ENCODE data around the gene DDX54.

DDX54 gene

DNA sequence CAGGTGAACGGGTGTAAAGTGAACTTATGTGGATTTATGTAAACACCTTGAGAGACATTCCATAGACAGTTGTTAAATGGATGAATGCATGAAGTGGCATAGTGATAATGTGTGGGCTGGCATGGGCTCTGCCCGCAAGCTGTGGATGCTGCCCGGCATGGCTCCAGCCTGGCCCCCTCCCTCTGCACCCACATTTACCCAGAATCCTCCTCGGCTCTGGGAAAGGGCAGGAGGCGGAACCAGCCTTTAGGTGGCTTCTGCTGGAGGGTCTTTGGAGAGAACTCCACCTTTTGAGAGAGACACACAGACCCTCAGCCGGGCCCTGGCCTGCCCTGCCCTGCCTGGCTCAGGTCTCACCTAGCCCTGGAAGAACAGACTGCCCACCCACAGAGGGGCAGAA, 68.4 kb downstream of the DDX54 start:
- no peak for DNase-seq (ENCODE audit: low spot score)
- in situ Hi-C loops (cut with MboI; ENCODE audit: low sequenced_read_pairs, unreplicated experiment): no loop called here
- TF ChIP-seq, protein P1, sequence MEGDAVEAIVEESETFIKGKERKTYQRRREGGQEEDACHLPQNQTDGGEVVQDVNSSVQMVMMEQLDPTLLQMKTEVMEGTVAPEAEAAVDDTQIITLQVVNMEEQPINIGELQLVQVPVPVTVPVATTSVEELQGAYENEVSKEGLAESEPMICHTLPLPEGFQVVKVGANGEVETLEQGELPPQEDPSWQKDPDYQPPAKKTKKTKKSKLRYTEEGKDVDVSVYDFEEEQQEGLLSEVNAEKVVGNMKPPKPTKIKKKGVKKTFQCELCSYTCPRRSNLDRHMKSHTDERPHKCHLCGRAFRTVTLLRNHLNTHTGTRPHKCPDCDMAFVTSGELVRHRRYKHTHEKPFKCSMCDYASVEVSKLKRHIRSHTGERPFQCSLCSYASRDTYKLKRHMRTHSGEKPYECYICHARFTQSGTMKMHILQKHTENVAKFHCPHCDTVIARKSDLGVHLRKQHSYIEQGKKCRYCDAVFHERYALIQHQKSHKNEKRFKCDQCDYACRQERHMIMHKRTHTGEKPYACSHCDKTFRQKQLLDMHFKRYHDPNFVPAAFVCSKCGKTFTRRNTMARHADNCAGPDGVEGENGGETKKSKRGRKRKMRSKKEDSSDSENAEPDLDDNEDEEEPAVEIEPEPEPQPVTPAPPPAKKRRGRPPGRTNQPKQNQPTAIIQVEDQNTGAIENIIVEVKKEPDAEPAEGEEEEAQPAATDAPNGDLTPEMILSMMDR (IDR thresholded peaks at IDR 0.05; ENCODE audit: borderline replicate concordance, control extremely low read depth, extremely low read depth, insufficient read depth, missing control alignments): no peak

DNA sequence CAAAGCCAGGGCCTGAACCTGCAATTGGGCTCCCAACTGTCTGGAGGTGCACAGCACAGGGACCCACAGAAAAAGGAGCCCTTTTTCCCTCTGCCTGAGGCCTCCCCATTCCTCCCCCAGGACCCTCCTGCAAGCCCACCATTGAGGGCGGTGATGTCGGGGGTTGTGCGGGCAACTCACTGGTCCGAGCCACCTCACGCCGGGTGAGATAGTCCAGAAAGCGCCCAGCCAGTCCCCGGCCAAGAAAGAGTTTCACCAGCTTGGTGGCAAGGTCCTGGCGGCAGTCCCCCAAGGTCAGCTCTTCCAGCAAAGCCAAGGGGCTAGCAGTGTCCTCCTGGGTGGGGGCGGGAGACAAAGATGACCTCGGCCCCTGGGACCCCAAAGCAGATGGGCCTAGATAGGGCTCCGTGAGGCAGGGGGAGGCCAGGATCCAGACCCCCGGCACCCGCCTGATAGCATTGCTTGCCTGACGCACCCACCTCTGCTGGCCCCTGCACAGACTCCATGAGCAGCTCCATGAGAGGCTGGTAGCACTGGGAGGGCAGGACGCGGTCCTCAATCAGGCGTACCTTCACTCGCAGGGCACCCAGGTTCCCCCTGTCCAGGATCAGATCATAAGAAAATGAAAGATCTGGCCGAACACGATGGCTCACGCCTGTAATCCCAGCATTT, 69.7 kb downstream of the DDX54 start:
- no peak for DNase-seq (ENCODE audit: low spot score)
- in situ Hi-C loops (cut with MboI; ENCODE audit: low sequenced_read_pairs, unreplicated experiment): no loop called here

DNA sequence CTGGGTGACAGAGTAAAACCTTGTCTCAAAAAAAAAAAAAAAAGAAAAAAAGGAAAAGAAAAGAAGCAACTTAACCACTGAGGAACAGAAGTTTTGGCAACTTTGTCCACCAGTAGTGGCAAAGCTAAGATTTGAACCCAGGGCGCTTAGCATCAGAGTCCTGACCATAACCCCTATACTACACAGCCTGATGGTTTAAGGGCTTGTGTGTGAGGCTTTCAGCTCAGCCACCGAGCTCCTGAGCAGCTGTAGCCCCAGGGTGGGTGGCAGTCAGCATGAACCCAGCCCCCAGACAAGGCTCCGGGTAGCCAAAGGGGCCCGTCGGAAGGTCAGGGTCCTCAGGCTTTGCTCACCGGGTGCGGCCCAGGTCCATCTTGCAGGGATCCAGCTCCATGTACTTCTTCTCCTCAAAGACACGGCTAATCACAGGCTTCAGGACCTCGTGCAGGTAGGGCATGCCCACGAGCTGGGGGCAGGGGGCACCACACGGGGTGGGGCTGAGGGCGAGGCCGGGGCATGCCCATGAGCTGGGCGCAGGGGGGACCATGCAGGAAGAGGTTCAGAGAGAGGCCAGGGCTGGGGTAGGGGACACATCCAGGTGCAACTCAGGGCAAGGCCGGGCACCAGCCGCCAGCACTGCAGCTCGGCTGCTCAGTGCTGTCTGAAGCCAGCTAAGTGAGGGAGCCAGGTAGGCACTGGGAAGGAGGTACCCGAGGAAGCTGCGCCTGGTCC, 70.7 kb downstream of the DDX54 start:
- in situ Hi-C loops (cut with MboI; ENCODE audit: low sequenced_read_pairs, unreplicated experiment): no loop called here
- TF ChIP-seq, protein P1 (IDR thresholded peaks at IDR 0.05; ENCODE audit: borderline replicate concordance, control extremely low read depth, extremely low read depth, insufficient read depth, missing control alignments): no peak
- DNase-seq (ENCODE audit: low spot score): no peak

More for the DNA sequence above, 69.7 kb downstream of the DDX54 start:
- TF ChIP-seq, protein P1 (IDR thresholded peaks at IDR 0.05; ENCODE audit: borderline replicate concordance, control extremely low read depth, extremely low read depth, insufficient read depth, missing control alignments): no peak

DNA sequence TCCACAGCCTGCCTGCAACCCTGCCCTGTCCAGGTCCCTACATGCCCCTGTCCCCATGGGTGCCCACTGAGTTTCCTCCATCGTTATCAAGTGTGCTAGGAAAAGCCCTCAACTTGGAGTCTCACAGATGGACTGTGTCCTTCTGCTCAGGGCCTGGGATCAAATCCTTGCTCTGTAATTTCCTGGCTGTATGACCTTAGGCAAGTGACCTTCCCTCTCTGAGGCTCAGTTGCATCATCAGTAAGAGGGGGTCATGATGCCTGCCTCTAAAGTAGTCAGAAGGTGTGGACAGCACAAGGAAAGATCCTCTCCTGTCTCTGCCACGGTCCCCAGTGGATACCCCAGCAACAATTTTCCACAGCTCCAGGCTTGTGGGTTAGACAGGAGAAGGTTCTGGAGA, 71.9 kb downstream of the DDX54 start:
- in situ Hi-C loops (cut with MboI; ENCODE audit: low sequenced_read_pairs, unreplicated experiment): no loop called here
- TF ChIP-seq, protein P1 (IDR thresholded peaks at IDR 0.05; ENCODE audit: borderline replicate concordance, control extremely low read depth, extremely low read depth, insufficient read depth, missing control alignments): no peak
- no peak for DNase-seq (ENCODE audit: low spot score)

DNA sequence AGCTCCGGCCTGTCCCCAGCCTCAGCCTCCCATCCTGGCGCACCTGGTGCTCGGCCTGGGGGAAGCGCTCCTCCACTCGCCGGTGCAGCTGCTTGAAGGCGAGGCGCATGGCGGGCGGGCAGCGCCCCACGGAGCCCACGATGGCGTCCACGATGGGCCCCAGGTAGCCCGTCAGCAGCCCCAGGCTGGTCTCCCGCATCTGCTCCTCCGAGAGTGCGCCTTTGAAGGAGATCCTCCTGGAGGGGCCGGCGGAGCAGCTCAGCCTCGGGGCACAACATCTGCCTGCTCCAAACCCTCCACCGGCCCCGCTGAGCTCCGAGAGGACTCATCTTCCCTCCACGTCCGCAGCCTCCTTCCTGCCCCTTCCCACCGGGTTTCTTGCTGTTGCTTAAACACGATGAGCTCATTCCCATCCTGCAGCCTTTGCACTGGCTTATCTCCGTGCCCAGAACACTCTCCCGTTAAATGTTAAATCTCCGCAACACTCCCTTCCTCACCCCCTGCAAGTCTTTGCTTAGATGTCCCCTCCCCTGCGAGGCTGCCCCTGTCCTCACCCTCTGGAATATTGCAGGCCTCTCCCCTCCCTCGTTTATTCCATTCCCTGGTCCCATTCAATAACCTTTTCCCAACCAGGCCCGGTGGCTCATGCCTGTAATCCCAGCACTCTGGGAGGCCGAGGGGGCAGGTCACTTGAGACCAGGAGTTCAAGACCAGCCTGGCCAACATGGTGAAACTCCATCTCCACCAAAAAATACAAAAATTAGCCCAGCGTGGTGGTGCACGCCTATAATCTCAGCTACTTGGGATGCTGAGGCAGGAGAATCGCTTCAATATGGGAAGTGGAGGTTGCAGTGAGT, 73.0 kb downstream of the DDX54 start:
- no peak for DNase-seq (ENCODE audit: low spot score)
- in situ Hi-C loops (cut with MboI; ENCODE audit: low sequenced_read_pairs, unreplicated experiment): no loop called here
- TF ChIP-seq, protein P1 (IDR thresholded peaks at IDR 0.05; ENCODE audit: borderline replicate concordance, control extremely low read depth, extremely low read depth, insufficient read depth, missing control alignments): no peak

DNA sequence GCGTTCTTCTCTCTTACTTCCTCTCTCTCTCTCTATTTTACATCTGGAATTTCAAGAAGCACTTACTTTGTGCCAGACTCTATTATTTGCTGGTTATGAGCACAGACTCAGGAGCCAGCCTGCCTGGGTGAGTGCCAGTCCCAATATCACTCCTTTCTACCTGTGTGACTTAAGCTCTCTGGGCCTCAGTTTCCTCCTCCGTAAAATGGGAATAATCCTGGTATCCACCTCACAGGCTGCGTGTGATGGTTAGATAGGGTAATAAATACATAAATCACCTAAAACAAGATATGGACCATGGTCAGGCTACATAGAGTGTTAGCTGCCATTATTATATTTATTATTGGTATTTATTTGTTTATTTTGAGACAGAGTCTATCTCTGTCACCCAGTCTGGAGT, 74.0 kb downstream of the DDX54 start:
- no peak for DNase-seq (ENCODE audit: low spot score)
- TF ChIP-seq, protein P1 (IDR thresholded peaks at IDR 0.05; ENCODE audit: borderline replicate concordance, control extremely low read depth, extremely low read depth, insufficient read depth, missing control alignments): no peak
- in situ Hi-C loops (cut with MboI; ENCODE audit: low sequenced_read_pairs, unreplicated experiment): no loop called here
